ENCODE measurements around the gene RBM38. TPM values are rescaled to one million over a fixed set of nuclear protein-coding genes. Genes with fewer than 3 reads are reported as not detected.
A peak's percentile ranks its signal among the peaks of the same experiment; 100 is the strongest.

RBM38 gene
- total RNA-seq, 1 experiment from 2014 or later: 39.2 TPM

DNA sequence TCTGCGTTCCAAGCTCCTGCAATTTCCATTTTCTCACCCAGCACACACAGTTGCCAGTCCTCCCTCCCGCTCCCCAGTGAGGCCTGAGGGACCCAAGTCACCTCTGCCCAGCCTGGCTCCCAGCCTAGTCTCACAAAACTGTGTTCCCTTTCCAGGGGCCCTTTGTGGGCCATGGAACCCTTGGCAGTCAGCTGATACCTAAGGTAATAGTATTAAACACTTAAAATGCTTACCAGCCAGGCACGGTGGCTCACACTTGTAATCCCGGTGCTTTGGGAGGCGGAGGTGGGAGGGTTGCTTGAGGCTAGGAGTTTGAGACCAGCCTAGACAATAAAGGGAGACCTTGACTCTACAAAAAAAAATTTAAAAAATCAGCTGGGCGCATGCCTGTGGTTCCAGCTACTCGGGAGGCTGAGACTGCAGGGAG lies 3.2 kb upstream of the RBM38 start:
- H3K27me3 Mint-ChIP-seq (ENCODE audit: insufficient read depth, unreplicated experiment): no peaks in the 10 kb centered on the region
- no peaks in the 10 kb centered on the region for H3K9me3 ChIP-seq
- TF ChIP-seq, protein P1, sequence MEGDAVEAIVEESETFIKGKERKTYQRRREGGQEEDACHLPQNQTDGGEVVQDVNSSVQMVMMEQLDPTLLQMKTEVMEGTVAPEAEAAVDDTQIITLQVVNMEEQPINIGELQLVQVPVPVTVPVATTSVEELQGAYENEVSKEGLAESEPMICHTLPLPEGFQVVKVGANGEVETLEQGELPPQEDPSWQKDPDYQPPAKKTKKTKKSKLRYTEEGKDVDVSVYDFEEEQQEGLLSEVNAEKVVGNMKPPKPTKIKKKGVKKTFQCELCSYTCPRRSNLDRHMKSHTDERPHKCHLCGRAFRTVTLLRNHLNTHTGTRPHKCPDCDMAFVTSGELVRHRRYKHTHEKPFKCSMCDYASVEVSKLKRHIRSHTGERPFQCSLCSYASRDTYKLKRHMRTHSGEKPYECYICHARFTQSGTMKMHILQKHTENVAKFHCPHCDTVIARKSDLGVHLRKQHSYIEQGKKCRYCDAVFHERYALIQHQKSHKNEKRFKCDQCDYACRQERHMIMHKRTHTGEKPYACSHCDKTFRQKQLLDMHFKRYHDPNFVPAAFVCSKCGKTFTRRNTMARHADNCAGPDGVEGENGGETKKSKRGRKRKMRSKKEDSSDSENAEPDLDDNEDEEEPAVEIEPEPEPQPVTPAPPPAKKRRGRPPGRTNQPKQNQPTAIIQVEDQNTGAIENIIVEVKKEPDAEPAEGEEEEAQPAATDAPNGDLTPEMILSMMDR (IDR thresholded peaks at IDR 0.05; ENCODE audit: insufficient read depth in 1 of 2, low read depth in 1 of 2, low read length in 1 of 2, severe bottlenecking in 1 of 2, unreplicated experiment in 1 of 2): no peak
- H3K4me1 Mint-ChIP-seq (ENCODE audit: low read depth, unreplicated experiment): peaks cover 26% of the 10 kb centered on the region
- H3K4me3 ChIP-seq (ENCODE audit: low read depth, low read length): no peak overlapping the region
- ChIA-PET CTCF (no interaction called here), POLR2A (interaction anchor here (0.7 kb wide), 1 partner anchor 371 kb away, joined by 7 read pairs; no protein-coding TSS in a partner anchor)
- no peaks in the 10 kb centered on the region for H3K9me3 Mint-ChIP-seq (ENCODE audit: unreplicated experiment)
- H3K27ac Mint-ChIP-seq (ENCODE audit: unreplicated experiment): no peak overlapping the region
- H3K36me3 Mint-ChIP-seq (ENCODE audit: insufficient read depth, unreplicated experiment): peaks cover 28% of the 10 kb centered on the region
- no peaks in the 10 kb centered on the region for H3K27me3 ChIP-seq (replicated peaks; ENCODE audit: control insufficient read depth, insufficient read depth, low read length)
- intact Hi-C loops (cut with micrococcal nuclease; ENCODE audit: unreplicated experiment): loop anchor here (10.0 kb wide), 1 partner anchor 207 kb away; no protein-coding TSS in a partner anchor
- H3K36me3 ChIP-seq (ENCODE audit: control insufficient read depth, insufficient read depth, low read length): no peaks in the 10 kb centered on the region
- H3K4me3 Mint-ChIP-seq (ENCODE audit: unreplicated experiment): peak overlapping the region; percentile 82
- BruUV-seq (replicated peaks): no TSS peak
- H3K4me1 ChIP-seq: peaks cover 23% of the 10 kb centered on the region
- DNase-seq: no peak

DNA sequence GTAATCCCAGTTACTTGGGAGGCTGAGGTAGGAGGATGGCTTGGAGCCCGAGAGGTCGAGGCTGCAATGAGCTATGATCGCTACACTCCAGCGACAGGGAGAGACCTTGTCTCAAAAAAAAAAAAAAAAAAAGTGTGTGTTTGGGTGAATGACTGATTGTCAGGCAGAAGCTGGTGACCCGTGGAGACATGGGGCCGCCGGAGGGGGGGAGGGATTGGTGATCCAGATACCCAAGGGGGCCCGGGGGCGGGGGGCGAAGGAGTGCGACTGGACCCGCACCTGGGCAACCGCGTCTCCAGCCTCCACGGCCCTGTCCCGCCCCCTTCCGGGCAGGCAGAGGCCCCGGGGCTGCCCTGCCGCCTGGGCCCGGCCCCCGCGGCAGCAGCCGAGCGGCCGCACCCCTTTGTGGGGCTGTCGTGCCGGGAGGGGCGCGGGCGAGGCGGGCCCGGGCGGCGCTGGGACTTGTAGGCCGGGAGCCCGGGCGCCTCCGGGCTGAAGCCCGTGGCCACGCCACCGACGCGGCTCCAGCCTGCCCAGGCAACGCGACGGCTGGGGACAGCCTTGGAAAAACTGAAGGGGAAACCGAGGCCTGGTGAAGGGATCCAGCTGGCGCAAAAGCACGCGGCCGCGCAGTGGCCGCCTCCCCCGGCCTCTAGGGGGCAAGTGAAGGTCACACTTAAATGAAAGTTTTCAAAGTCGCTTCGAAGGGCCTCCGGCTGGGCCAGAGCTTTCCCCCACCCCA lies 2.1 kb upstream of the RBM38 start:
- intact Hi-C loops (cut with micrococcal nuclease; ENCODE audit: unreplicated experiment): loop anchor here (10.0 kb wide), 1 partner anchor 206 kb away; no protein-coding TSS in a partner anchor
- H3K27me3 ChIP-seq (replicated peaks; ENCODE audit: control insufficient read depth, insufficient read depth, low read length): no peaks in the 10 kb centered on the region
- POLR2A ChIA-PET: interaction anchor here (0.6 to 0.7 kb wide), 3 partner anchors 253 to 810 kb away, joined by 3 to 9 read pairs (median 7); no protein-coding TSS in a partner anchor
- no peaks in the 10 kb centered on the region for H3K9me3 ChIP-seq
- TF ChIP-seq, protein P1 (IDR thresholded peaks at IDR 0.05; ENCODE audit: insufficient read depth in 1 of 2, low read depth in 1 of 2, low read length in 1 of 2, severe bottlenecking in 1 of 2, unreplicated experiment in 1 of 2): peak; percentile 31 to 45
- Mint-ChIP-seq H3K9me3 (ENCODE audit: unreplicated experiment) (no peaks in the 10 kb centered on the region), H3K4me1 (ENCODE audit: low read depth, unreplicated experiment) (peaks cover 23% of the 10 kb centered on the region), H3K27ac (ENCODE audit: unreplicated experiment) (peak overlapping the region; percentile 87), H3K36me3 (ENCODE audit: insufficient read depth, unreplicated experiment) (peaks cover 35% of the 10 kb centered on the region), H3K4me3 (ENCODE audit: unreplicated experiment) (peak overlapping the region; percentile 82), H3K27me3 (ENCODE audit: insufficient read depth, unreplicated experiment) (no peaks in the 10 kb centered on the region)
- peak overlapping the region; percentile 24 for H3K4me3 ChIP-seq (ENCODE audit: low read depth, low read length)
- peaks cover 23% of the 10 kb centered on the region for H3K4me1 ChIP-seq
- peak; percentile 94 to 98 for DNase-seq
- peaks cover 5% of the 10 kb centered on the region for H3K36me3 ChIP-seq (ENCODE audit: control insufficient read depth, insufficient read depth, low read length)
- CTCF ChIA-PET: interaction anchor here (0.5 to 1.5 kb wide), 9 partner anchors 57 to 1686 kb away, joined by 3 to 8 read pairs (median 3); partner anchors contain the start of genes AURKA and CSTF1
- no TSS peak for BruUV-seq (replicated peaks)

- CTCF ChIA-PET: interaction anchor here (0.6 to 1.5 kb wide), 4 partner anchors 58 to 998 kb away, joined by 3 to 7 read pairs (median 3); partner anchors contain the start of genes AURKA and CSTF1
- H3K27ac Mint-ChIP-seq (ENCODE audit: unreplicated experiment): peak overlapping the region; percentile 88
- H3K27me3 ChIP-seq (replicated peaks; ENCODE audit: control insufficient read depth, insufficient read depth, low read length): no peaks in the 10 kb centered on the region
- H3K27me3 Mint-ChIP-seq (ENCODE audit: insufficient read depth, unreplicated experiment): no peaks in the 10 kb centered on the region
- TF ChIP-seq, protein P1 (IDR thresholded peaks at IDR 0.05; ENCODE audit: insufficient read depth in 1 of 2, low read depth in 1 of 2, low read length in 1 of 2, severe bottlenecking in 1 of 2, unreplicated experiment in 1 of 2): no peak
- DNase-seq: peak in 1 of 2 experiments; percentile 41
- intact Hi-C loops (cut with micrococcal nuclease; ENCODE audit: unreplicated experiment): loop anchor here (10.0 kb wide), 1 partner anchor 205 kb away; no protein-coding TSS in a partner anchor
- H3K9me3 Mint-ChIP-seq (ENCODE audit: unreplicated experiment): no peaks in the 10 kb centered on the region
- POLR2A ChIA-PET: no interaction called here
- H3K36me3 ChIP-seq (ENCODE audit: control insufficient read depth, insufficient read depth, low read length): peaks cover 6% of the 10 kb centered on the region
- peak overlapping the region; percentile 24 for H3K4me3 ChIP-seq (ENCODE audit: low read depth, low read length)
- BruUV-seq (replicated peaks): no TSS peak
- H3K4me1 ChIP-seq: peaks cover 23% of the 10 kb centered on the region
- H3K4me1 Mint-ChIP-seq (ENCODE audit: low read depth, unreplicated experiment): peaks cover 20% of the 10 kb centered on the region
- H3K4me3 Mint-ChIP-seq (ENCODE audit: unreplicated experiment): peak overlapping the region; percentile 82
- H3K36me3 Mint-ChIP-seq (ENCODE audit: insufficient read depth, unreplicated experiment): peaks cover 37% of the 10 kb centered on the region
- no peaks in the 10 kb centered on the region for H3K9me3 ChIP-seq
Observed at GRCh38 chr20:57389695-57390603, 1.2 kb upstream of the RBM38 start.

Measured in Caco-2 (cell line).